Muscle of back (tissue), 11 donors: Measurements from ENCODE around the gene RPUSD4. TPM values are rescaled to one million over a fixed set of nuclear protein-coding genes. Genes with fewer than 3 reads are reported as not detected.

Source experiments
- DNase-seq, 3 donors: peaks; one replicate each; pipeline versions ENCODE4 v3.0.0 to v3.0.0-alpha.2; 2013
- polyA plus RNA-seq, 10 donors: library from polyadenylated mRNA; unstranded; fragments of 120-200 nt; gene quantifications; one replicate each; pipeline ENCODE4 v1.2.1, GENCODE V29; 2013; ENCODE audit not compliant: insufficient read length in 10 of 10

Gene RPUSD4
- polyA plus RNA-seq, 10 donors, result 33.2 to 52.5 (median 42.6) TPM

- DNase-seq, result no peak
Observed at GRCh38 chr11:126185259-126186024, 26.0 kb downstream of the RPUSD4 start.

GRCh38 chr11:126182787-126183445, 28.5 kb downstream of the RPUSD4 start:
- DNase-seq, result no peak

- no peak for DNase-seq
Observed at GRCh38 chr11:126181939-126182730, 29.3 kb downstream of the RPUSD4 start.

GRCh38 chr11:126176853-126177470, 34.5 kb downstream of the RPUSD4 start:
- no peak for DNase-seq

- DNase-seq, result peak in 2 of 3 donors; percentile 67 to 85
Observed at GRCh38 chr11:126175393-126175792, 36.1 kb downstream of the RPUSD4 start.

- DNase-seq, result no peak
Observed at GRCh38 chr11:126174816-126175215, 36.6 kb downstream of the RPUSD4 start.

- no peak for DNase-seq
Observed at GRCh38 chr11:126173257-126173656, 38.2 kb downstream of the RPUSD4 start.

- DNase-seq, result peak in 1 of 3 donors; percentile 65
Observed at GRCh38 chr11:126172596-126173038, 38.8 kb downstream of the RPUSD4 start.

- DNase-seq, result no peak
Observed at GRCh38 chr11:126169291-126169690, 42.2 kb downstream of the RPUSD4 start.

- DNase-seq, result no peak
Observed at GRCh38 chr11:126167488-126167887, 44.0 kb downstream of the RPUSD4 start.

GRCh38 chr11:126166413-126166812, 45.0 kb downstream of the RPUSD4 start:
- no peak for DNase-seq

GRCh38 chr11:126165757-126166156, 45.7 kb downstream of the RPUSD4 start:
- peak in 1 of 3 donors; percentile 80 for DNase-seq

GRCh38 chr11:126165311-126165720, 46.1 kb downstream of the RPUSD4 start:
- DNase-seq, result peak in 1 of 3 donors; percentile 65

- DNase-seq, result no peak
Observed at GRCh38 chr11:126164781-126165180, 46.7 kb downstream of the RPUSD4 start.

GRCh38 chr11:126163779-126164178, 47.7 kb downstream of the RPUSD4 start:
- DNase-seq, result no peak

- DNase-seq, result peak in 2 of 3 donors; percentile 85 to 87
Observed at GRCh38 chr11:126163074-126163700, 48.3 kb downstream of the RPUSD4 start.

GRCh38 chr11:126162306-126163030, 49.0 kb downstream of the RPUSD4 start:
- no peak for DNase-seq

- DNase-seq, result no peak
Observed at GRCh38 chr11:126161023-126161391, 50.4 kb downstream of the RPUSD4 start.

GRCh38 chr11:126160345-126161022, 51.0 kb downstream of the RPUSD4 start:
- DNase-seq, result peak in 1 of 3 donors; percentile 82

- no peak for DNase-seq
Observed at GRCh38 chr11:126159719-126160344, 51.6 kb downstream of the RPUSD4 start.
